ENCODE results near the gene FBL.

FBL gene

GRCh38 chr19:39871886-39872866, 26.0 kb upstream of the FBL start:
- H3K4me3 ChIP-seq (replicated peaks; ENCODE audit: low read depth, low read length): no peak overlapping the region

GRCh38 chr19:39871362-39871761, 25.2 kb upstream of the FBL start:
- H3K4me3 ChIP-seq (replicated peaks; ENCODE audit: low read depth, low read length): no peak overlapping the region
- no peak for TF ChIP-seq CTCF (IDR thresholded peaks at IDR 0.05; ENCODE audit: low read length, missing control alignments)
- DNase-seq (ENCODE audit: low read depth): no peak

More at GRCh38 chr19:39871886-39872866, 26.0 kb upstream of the FBL start:
- no peak for TF ChIP-seq CTCF (IDR thresholded peaks at IDR 0.05; ENCODE audit: low read length, missing control alignments)
- no peak for DNase-seq (ENCODE audit: low read depth)

- DNase-seq (ENCODE audit: low read depth): no peak
- no peak overlapping the region for H3K4me3 ChIP-seq (replicated peaks; ENCODE audit: low read depth, low read length)
- no peak for TF ChIP-seq CTCF (IDR thresholded peaks at IDR 0.05; ENCODE audit: low read length, missing control alignments)
Measured at GRCh38 chr19:39870171-39870971, 24.2 kb upstream of the FBL start.

- H3K4me3 ChIP-seq (replicated peaks; ENCODE audit: low read depth, low read length): no peak overlapping the region
- no peak for TF ChIP-seq CTCF (IDR thresholded peaks at IDR 0.05; ENCODE audit: low read length, missing control alignments)
- no peak for DNase-seq (ENCODE audit: low read depth)
Measured at GRCh38 chr19:39867952-39868351, 21.8 kb upstream of the FBL start.

- no peak for DNase-seq (ENCODE audit: low read depth)
- H3K4me3 ChIP-seq (replicated peaks; ENCODE audit: low read depth, low read length): no peak overlapping the region
- TF ChIP-seq CTCF (IDR thresholded peaks at IDR 0.05; ENCODE audit: low read length, missing control alignments): no peak
Measured at GRCh38 chr19:39867133-39867532, 21.0 kb upstream of the FBL start.

GRCh38 chr19:39865953-39866352, 19.8 kb upstream of the FBL start:
- DNase-seq (ENCODE audit: low read depth): no peak
- no peak for TF ChIP-seq CTCF (IDR thresholded peaks at IDR 0.05; ENCODE audit: low read length, missing control alignments)
- no peak overlapping the region for H3K4me3 ChIP-seq (replicated peaks; ENCODE audit: low read depth, low read length)

All from fibroblast of pulmonary artery (primary cell).